Epithelial cell of proximal tubule (primary cell): ENCODE measurements around the gene PRR3. TPM values are rescaled to one million over a fixed set of nuclear protein-coding genes. Genes with fewer than 3 reads are reported as not detected.

ENCODE experiments used
- DNase-seq: peaks from one replicate; pipeline ENCODE4 v3.0.0-alpha.2; 2011; ENCODE audit warnings: low read depth
- H3K4me3 ChIP-seq: 2 replicates; pipeline ENCODE4 v1.5.1; 2011; ENCODE audit warnings: low read depth, mild to moderate bottlenecking, low read length
- CTCF ChIP-seq: conservative IDR thresholded peaks from 2 replicates; pipeline ENCODE4 v1.5.1; 2012; ENCODE audit warnings: low read depth, mild to moderate bottlenecking, low read length
- total RNA-seq: library from RNA; depleted of rRNA; stranded (reverse); fragments of >200 nt; gene quantifications from 2 replicates; pipeline ENCODE4 v1.2.3, GENCODE V29; 2015

The PRR3 gene
- total RNA-seq, 1 donor from 2014 or later, result 4.6 TPM

- no peak overlapping the region for H3K4me3 ChIP-seq
- no peak for TF ChIP-seq CTCF
- no peak for DNase-seq
These were observed 16.0 kb downstream of the PRR3 start for GRCh38 chr6:30573113-30573512.

GRCh38 chr6:30578051-30578450 lies 21.0 kb downstream of the PRR3 start:
- no peak for DNase-seq
- no peak for TF ChIP-seq CTCF
- no peak overlapping the region for H3K4me3 ChIP-seq

GRCh38 chr6:30583921-30584320 lies 26.8 kb downstream of the PRR3 start:
- DNase-seq, result no peak
- no peak overlapping the region for H3K4me3 ChIP-seq
- no peak for TF ChIP-seq CTCF

- TF ChIP-seq CTCF, result no peak
- H3K4me3 ChIP-seq, result no peak overlapping the region
These were observed 32.8 kb downstream of the PRR3 start for GRCh38 chr6:30589754-30590358.

GRCh38 chr6:30590509-30590908 lies 33.4 kb downstream of the PRR3 start:
- no peak overlapping the region for H3K4me3 ChIP-seq
- no peak for DNase-seq
- no peak for TF ChIP-seq CTCF

More at GRCh38 chr6:30589754-30590358, 32.8 kb downstream of the PRR3 start:
- no peak for DNase-seq

GRCh38 chr6:30591008-30591407 lies 33.9 kb downstream of the PRR3 start:
- no peak overlapping the region for H3K4me3 ChIP-seq
- TF ChIP-seq CTCF, result no peak
- no peak for DNase-seq

GRCh38 chr6:30592287-30592686 lies 35.2 kb downstream of the PRR3 start:
- TF ChIP-seq CTCF, result no peak
- DNase-seq, result no peak
- no peak overlapping the region for H3K4me3 ChIP-seq
